H9 (cell line): ENCODE results near the gene NGDN. TPM values are rescaled to one million over a fixed set of nuclear protein-coding genes. Genes with fewer than 3 reads are reported as not detected.

Source experiments
- DNase-seq: peaks from one replicate; pipeline ENCODE4 v3.0.0-alpha.2; 2017
- H2AFZ ChIP-seq: one replicate; pipeline ENCODE4 v1.6.1; 2013; ENCODE audit warnings: mild to moderate bottlenecking, low read length, control low read depth, moderate library complexity
- H2AK5ac ChIP-seq: 2 replicates; pipeline ENCODE4 v1.6.1; 2013; ENCODE audit warnings: low read length, control low read depth, mixed read lengths; ENCODE audit not compliant: insufficient read length
- H2BK120ac ChIP-seq: one replicate; pipeline ENCODE4 v1.6.1; 2013; ENCODE audit warnings: low read depth, mild to moderate bottlenecking, low read length, control low read depth, inconsistent platforms; ENCODE audit not compliant: poor library complexity, severe bottlenecking
- H2BK12ac ChIP-seq: 2 replicates; pipeline ENCODE4 v1.6.1; 2013; ENCODE audit warnings: low read length, control low read depth, mixed read lengths, low read depth; ENCODE audit not compliant: insufficient read length
- H2BK15ac ChIP-seq: 2 replicates; pipeline ENCODE4 v1.6.1; 2013; ENCODE audit warnings: low read depth, low read length, control low read depth
- H2BK20ac ChIP-seq: one replicate; pipeline ENCODE4 v1.6.1; 2013; ENCODE audit warnings: low read depth, mild to moderate bottlenecking, low read length, control low read depth, inconsistent platforms; ENCODE audit not compliant: poor library complexity, severe bottlenecking
- H2BK5ac ChIP-seq: 2 replicates; pipeline ENCODE4 v1.6.1; 2013; ENCODE audit warnings: low read length, control low read depth, mixed read lengths; ENCODE audit not compliant: insufficient read length
- H3K14ac ChIP-seq: 2 replicates; pipeline ENCODE4 v1.6.1; 2013; ENCODE audit warnings: low read length, control low read depth; ENCODE audit not compliant: insufficient read depth
- H3K18ac ChIP-seq: 2 replicates; pipeline ENCODE4 v1.6.1; 2013; ENCODE audit warnings: low read depth, mild to moderate bottlenecking, mixed read lengths, low read length, control low read depth; ENCODE audit not compliant: insufficient read length
- H3K23ac ChIP-seq: 2 replicates; pipeline ENCODE4 v1.6.1; 2013; ENCODE audit warnings: low read length, control low read depth, mixed read lengths, low read depth; ENCODE audit not compliant: insufficient read length
- H3K23me2 ChIP-seq: 2 replicates; pipeline ENCODE4 v1.6.1; 2013; ENCODE audit warnings: low read depth, mild to moderate bottlenecking, mixed read lengths, low read length, control low read depth; ENCODE audit not compliant: insufficient read length, poor library complexity, severe bottlenecking
- H3K27ac ChIP-seq: 2 replicates; pipeline ENCODE4 v1.5.1; 2013; ENCODE audit warnings: low read length, control low read depth, mixed read lengths, low read depth; ENCODE audit not compliant: insufficient read length
- H3K27me3 ChIP-seq: 2 replicates; pipeline ENCODE4 v1.6.1; 2013; ENCODE audit warnings: low read length, control low read depth, inconsistent platforms; ENCODE audit not compliant: insufficient read depth
- H3K4ac ChIP-seq: 2 replicates; pipeline ENCODE4 v1.6.1; 2013; ENCODE audit warnings: low read depth, mild to moderate bottlenecking, control low read depth, inconsistent platforms, low read length, moderate library complexity
- H3K4me1 ChIP-seq: 2 replicates; pipeline ENCODE4 v1.6.1; 2013; ENCODE audit warnings: low read length, control low read depth, inconsistent platforms; ENCODE audit not compliant: insufficient read depth
- H3K4me2 ChIP-seq: 2 replicates; pipeline ENCODE4 v1.6.1; 2013; ENCODE audit warnings: low read length, control low read depth, mixed read lengths; ENCODE audit not compliant: insufficient read length, insufficient read depth
- H3K56ac ChIP-seq: 2 replicates; pipeline ENCODE4 v1.6.1; 2013; ENCODE audit warnings: low read depth, mild to moderate bottlenecking, mixed read lengths, low read length, control low read depth; ENCODE audit not compliant: insufficient read length
- H3K79me1 ChIP-seq: 2 replicates; pipeline ENCODE4 v1.6.1; 2013; ENCODE audit warnings: low read depth, mild to moderate bottlenecking, moderate library complexity, low read length, control low read depth, inconsistent platforms; ENCODE audit not compliant: insufficient read depth, poor library complexity, severe bottlenecking
- H3K79me2 ChIP-seq: 2 replicates; pipeline ENCODE4 v1.6.1; 2013; ENCODE audit warnings: low read length, control low read depth, inconsistent platforms; ENCODE audit not compliant: insufficient read depth
- H3K9ac ChIP-seq: 2 replicates; pipeline ENCODE4 v1.6.1; 2013; ENCODE audit warnings: low read length, control low read depth, mixed read lengths; ENCODE audit not compliant: insufficient read length; ENCODE audit errors: extremely low read depth
- H3K9me3 ChIP-seq: one replicate; pipeline ENCODE4 v1.6.1; 2013; ENCODE audit warnings: low read depth, low read length, inconsistent platforms; ENCODE audit not compliant: control insufficient read depth
- H3T11ph ChIP-seq: one replicate; pipeline ENCODE4 v1.6.1; 2013; ENCODE audit warnings: mild to moderate bottlenecking, low read length, control low read depth, inconsistent platforms
- H4K20me1 ChIP-seq: one replicate; pipeline ENCODE4 v1.6.1; 2013; ENCODE audit not compliant: control insufficient read depth, insufficient read length, insufficient read depth
- H4K5ac ChIP-seq: 2 replicates; pipeline ENCODE4 v1.6.1; 2013; ENCODE audit warnings: low read depth, mild to moderate bottlenecking, mixed read lengths, low read length, control low read depth; ENCODE audit not compliant: insufficient read length
- H4K8ac ChIP-seq: replicated peaks from 2 replicates; pipeline ENCODE4 v1.6.1; 2013; ENCODE audit warnings: low read length, control low read depth, mixed read lengths, low read depth; ENCODE audit not compliant: insufficient read length
- H4K91ac ChIP-seq: 2 replicates; pipeline ENCODE4 v1.6.1; 2013; ENCODE audit warnings: low read depth, mild to moderate bottlenecking, moderate library complexity, mixed read lengths, low read length, control low read depth; ENCODE audit not compliant: insufficient read length
- H3K27ac Mint-ChIP-seq, 3 experiments: 2 replicates in 2 of 3; 3 replicates in 1 of 3; pipeline ENCODE4 v1.8.0; 2020 to 2021; ENCODE audit warnings: mixed read lengths in 3 of 3, mild to moderate bottlenecking in 1 of 3, moderate library complexity in 1 of 3
- H3K27me3 Mint-ChIP-seq: 2 replicates; pipeline ENCODE4 v1.8.0; 2021; ENCODE audit warnings: low read depth, mild to moderate bottlenecking, moderate library complexity, mixed read lengths
- H3K36me3 Mint-ChIP-seq, 3 experiments: 2 replicates in 2 of 3; 3 replicates in 1 of 3; pipeline ENCODE4 v1.8.0; 2020 to 2021; ENCODE audit warnings: low read depth in 3 of 3, mixed read lengths in 3 of 3; ENCODE audit not compliant: insufficient read depth in 1 of 3
- H3K4me1 Mint-ChIP-seq, 2 experiments: 2 replicates each; pipeline ENCODE4 v1.8.0; 2020; ENCODE audit warnings: mixed read lengths in 2 of 2
- H3K4me3 Mint-ChIP-seq, 2 experiments: 2 replicates in 1 of 2; 3 replicates in 1 of 2; pipeline ENCODE4 v1.8.0; 2020 to 2021; ENCODE audit warnings: mild to moderate bottlenecking in 2 of 2, mixed read lengths in 2 of 2, moderate library complexity in 1 of 2
- H3K9me3 Mint-ChIP-seq, 2 experiments: 2 replicates in 1 of 2; 3 replicates in 1 of 2; pipeline ENCODE4 v1.8.0; 2020; ENCODE audit warnings: mild to moderate bottlenecking in 2 of 2, mixed read lengths in 2 of 2, moderate library complexity in 1 of 2
- CTCF ChIP-seq: fragments of 200-600 bp; sonication (generic); conservative IDR thresholded peaks from 3 replicates; pipeline ENCODE4 v1.8.0; 2021; ENCODE audit warnings: antibody characterized with exemption, mild to moderate bottlenecking
- WGBS: extraction: QIAGEN DNeasy Blood & Tissue Kit; methylation state at CpG from one replicate; pipeline ENCODE4 v1.1.7; 2013; ENCODE audit warnings: missing lambda C conversion rate, low lambda C conversion rate, mixed read lengths; ENCODE audit not compliant: insufficient read length; ENCODE audit errors: extremely low coverage; 5-methylcytosine and 5-hydroxymethylcytosine counted together
- total RNA-seq: library from RNA; stranded (reverse); gene quantifications from 2 replicates; pipeline ENCODE4 v1.2.1, GENCODE V29; 2021

The NGDN gene
- total RNA-seq, 1 experiment from 2014 or later: 53.1 TPM

- no peak overlapping the region for H3K18ac ChIP-seq
- H3K56ac ChIP-seq: no peak overlapping the region
- no peaks in the 10 kb centered on the region for H4K20me1 ChIP-seq
- H2AK5ac ChIP-seq: no peak overlapping the region
- Mint-ChIP-seq H3K4me3 (no peak overlapping the region), H3K4me1 (peaks cover 18 to 25% of the 10 kb centered on the region in 2 experiments), H3K36me3 (no peaks in the 10 kb centered on the region), H3K27ac (no peak overlapping the region), H3K9me3 (no peaks in the 10 kb centered on the region; a peak in 1 of 5 replicates), H3K27me3 (peaks cover 54% of the 10 kb centered on the region)
- no peak overlapping the region for H2BK5ac ChIP-seq
- no peaks in the 10 kb centered on the region for H3K9me3 ChIP-seq
- no peak overlapping the region for H2AFZ ChIP-seq
- H3K9ac ChIP-seq: no peak overlapping the region
- H3K79me1 ChIP-seq: no peaks in the 10 kb centered on the region
- no peak overlapping the region for H2BK15ac ChIP-seq
- H3K27ac ChIP-seq: no peak overlapping the region
- TF ChIP-seq CTCF: no peak
- DNase-seq: no peak
- no peaks in the 10 kb centered on the region for H3K79me2 ChIP-seq
- no peak overlapping the region for H3T11ph ChIP-seq
- no peak overlapping the region for H4K8ac ChIP-seq
- no peak overlapping the region for H2BK120ac ChIP-seq
- no CpG with 5 or more reads among the region's 10 CpGs for WGBS
- no peaks in the 10 kb centered on the region for H3K27me3 ChIP-seq
- H3K23me2 ChIP-seq: peaks cover 2% of the 10 kb centered on the region
- H2BK12ac ChIP-seq: no peak overlapping the region
- H2BK20ac ChIP-seq: no peak overlapping the region
- no peak overlapping the region for H3K4me2 ChIP-seq
- no peak overlapping the region for H3K23ac ChIP-seq
- H3K4ac ChIP-seq: no peak overlapping the region
- H3K4me1 ChIP-seq: no peaks in the 10 kb centered on the region; the same call in 1 of the 2 replicates
- no peak overlapping the region; the same call in 1 of the 2 replicates for H3K14ac ChIP-seq
- H4K91ac ChIP-seq: no peak overlapping the region
- no peak overlapping the region for H4K5ac ChIP-seq
These were observed 38.0 kb upstream of the NGDN start for GRCh38 chr14:23431486-23431885.
